ENCODE measurements around the gene VPS50.

- TF ChIP-seq, protein P1, sequence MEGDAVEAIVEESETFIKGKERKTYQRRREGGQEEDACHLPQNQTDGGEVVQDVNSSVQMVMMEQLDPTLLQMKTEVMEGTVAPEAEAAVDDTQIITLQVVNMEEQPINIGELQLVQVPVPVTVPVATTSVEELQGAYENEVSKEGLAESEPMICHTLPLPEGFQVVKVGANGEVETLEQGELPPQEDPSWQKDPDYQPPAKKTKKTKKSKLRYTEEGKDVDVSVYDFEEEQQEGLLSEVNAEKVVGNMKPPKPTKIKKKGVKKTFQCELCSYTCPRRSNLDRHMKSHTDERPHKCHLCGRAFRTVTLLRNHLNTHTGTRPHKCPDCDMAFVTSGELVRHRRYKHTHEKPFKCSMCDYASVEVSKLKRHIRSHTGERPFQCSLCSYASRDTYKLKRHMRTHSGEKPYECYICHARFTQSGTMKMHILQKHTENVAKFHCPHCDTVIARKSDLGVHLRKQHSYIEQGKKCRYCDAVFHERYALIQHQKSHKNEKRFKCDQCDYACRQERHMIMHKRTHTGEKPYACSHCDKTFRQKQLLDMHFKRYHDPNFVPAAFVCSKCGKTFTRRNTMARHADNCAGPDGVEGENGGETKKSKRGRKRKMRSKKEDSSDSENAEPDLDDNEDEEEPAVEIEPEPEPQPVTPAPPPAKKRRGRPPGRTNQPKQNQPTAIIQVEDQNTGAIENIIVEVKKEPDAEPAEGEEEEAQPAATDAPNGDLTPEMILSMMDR (IDR thresholded peaks at IDR 0.05), result no peak
- TF ChIP-seq POLR2A (IDR thresholded peaks at IDR 0.05; ENCODE audit: low read depth) (no peak), POLR2AphosphoS5 (IDR thresholded peaks at IDR 0.05) (no peak)
Observed at GRCh38 chr7:93249491-93250148, 17.5 kb downstream of the VPS50 start.

Measured in esophagus muscularis mucosa (tissue), 3 donors.